Measurements from ENCODE around the gene GNG13.

DNA sequence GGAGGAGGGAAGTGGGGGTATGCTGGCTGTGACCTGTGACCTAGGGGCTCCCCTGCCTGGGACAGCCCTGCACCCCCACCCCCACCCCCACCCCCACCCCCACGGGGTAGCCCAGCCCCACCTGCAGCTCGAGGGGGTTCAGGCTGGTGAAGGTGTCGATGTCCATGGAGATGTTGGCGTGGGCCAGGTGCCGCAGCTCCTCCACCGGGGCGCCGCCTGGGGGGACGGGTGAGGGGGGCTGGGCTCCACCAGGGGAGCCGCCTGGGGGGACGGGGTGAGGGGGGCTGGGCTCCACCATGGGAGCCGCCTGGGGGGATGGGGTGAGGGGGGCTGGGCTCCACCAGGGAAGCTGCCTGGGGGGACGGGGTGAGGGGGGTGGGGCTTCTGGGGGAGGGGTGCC is 30.1 kb downstream of the GNG13 start:
- TF ChIP-seq CTCF (IDR thresholded peaks at IDR 0.05; ENCODE audit: insufficient read depth, low read length, poor library complexity, severe bottlenecking) (no peak), EZH2phosphoT487 (conservative IDR thresholded peaks at IDR 0.05; ENCODE audit: low read length) (no peak)
